OCI-LY1 (cell line): Measurements from ENCODE around the gene KIAA0040.

Experiments used
- EZH2 ChIP-seq: fragments of 200-600 bp; sonication (generic), shearing (Covaris generic); IDR thresholded peaks from 2 replicates; pipeline ENCODE4 v1.8.0; 2017; ENCODE audit warnings: borderline replicate concordance, mixed run types, mild to moderate bottlenecking, antibody characterized with exemption, low read length, moderate library complexity, mixed read lengths
- TF ChIP-seq, protein P1 (sequence below): fragments of 200-600 bp; sonication (generic), shearing (Covaris generic); IDR thresholded peaks from 2 replicates; pipeline ENCODE4 v1.5.1; 2017; ENCODE audit warnings: mild to moderate bottlenecking, antibody characterized with exemption, low read length, moderate library complexity, mixed read lengths

- TF ChIP-seq, protein P1, sequence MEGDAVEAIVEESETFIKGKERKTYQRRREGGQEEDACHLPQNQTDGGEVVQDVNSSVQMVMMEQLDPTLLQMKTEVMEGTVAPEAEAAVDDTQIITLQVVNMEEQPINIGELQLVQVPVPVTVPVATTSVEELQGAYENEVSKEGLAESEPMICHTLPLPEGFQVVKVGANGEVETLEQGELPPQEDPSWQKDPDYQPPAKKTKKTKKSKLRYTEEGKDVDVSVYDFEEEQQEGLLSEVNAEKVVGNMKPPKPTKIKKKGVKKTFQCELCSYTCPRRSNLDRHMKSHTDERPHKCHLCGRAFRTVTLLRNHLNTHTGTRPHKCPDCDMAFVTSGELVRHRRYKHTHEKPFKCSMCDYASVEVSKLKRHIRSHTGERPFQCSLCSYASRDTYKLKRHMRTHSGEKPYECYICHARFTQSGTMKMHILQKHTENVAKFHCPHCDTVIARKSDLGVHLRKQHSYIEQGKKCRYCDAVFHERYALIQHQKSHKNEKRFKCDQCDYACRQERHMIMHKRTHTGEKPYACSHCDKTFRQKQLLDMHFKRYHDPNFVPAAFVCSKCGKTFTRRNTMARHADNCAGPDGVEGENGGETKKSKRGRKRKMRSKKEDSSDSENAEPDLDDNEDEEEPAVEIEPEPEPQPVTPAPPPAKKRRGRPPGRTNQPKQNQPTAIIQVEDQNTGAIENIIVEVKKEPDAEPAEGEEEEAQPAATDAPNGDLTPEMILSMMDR: no peak
- no peak for TF ChIP-seq EZH2
These were observed 45.0 kb downstream of the KIAA0040 start for GRCh38 chr1:175147569-175147968.
